ENCODE data around the gene PARD3. TPM values are rescaled to one million over a fixed set of nuclear protein-coding genes. Genes with fewer than 3 reads are reported as not detected.

Gene PARD3
- total RNA-seq, 4 donors from 2014 or later: 27.3 to 65.3 (median 55.6) TPM

GRCh38 chr10:34649385-34649784, 165.7 kb downstream of the PARD3 start:
- Histone ChIP-seq H3K36me3 (no peaks in the 10 kb centered on the region), H3K4me3 (no peak overlapping the region), H3K27me3 (no peaks in the 10 kb centered on the region), H3K9me3 (no peaks in the 10 kb centered on the region), H3K4me1 (peaks cover 0 to 19% (median 5%) of the 10 kb centered on the region in 4 donors), H3K27ac (no peak overlapping the region)
- no peak for DNase-seq
- 92 to 100% methylated on average over 2 to 3 of the region's 3 CpGs for WGBS, 2 donors (ENCODE audit: low coverage in 1 of 2)
- TF ChIP-seq POLR2A (IDR thresholded peaks at IDR 0.05): no peak
- no peak for TF ChIP-seq CTCF (IDR thresholded peaks at IDR 0.05)
- TF ChIP-seq EP300 (IDR thresholded peaks at IDR 0.05; ENCODE audit: low read depth): no peak
- in situ Hi-C loops (cut with MboI; ENCODE audit: low pct_ligation_motif_present in 1 of 4, low pct_unique_long_range_greater_than_20kb in 1 of 4, low sequenced_read_pairs in 3 of 4): loop anchor here (25.0 kb wide), 2 partner anchors 1312 to 1462 kb away; partner anchors contain the start of gene NRP1 (in 3 of the 4)
- intact Hi-C loops (cut with DNase I; ENCODE audit: low total_unique reads): no loop called here

GRCh38 chr10:34648919-34649318, 166.2 kb downstream of the PARD3 start:
- intact Hi-C loops (cut with DNase I; ENCODE audit: low total_unique reads) (no loop called here), in situ Hi-C loops (cut with MboI; ENCODE audit: low pct_ligation_motif_present in 1 of 4, low pct_unique_long_range_greater_than_20kb in 1 of 4, low sequenced_read_pairs in 3 of 4) (loop anchor here (25.0 kb wide), 2 partner anchors 1312 to 1462 kb away; partner anchors contain the start of gene NRP1 (in 3 of the 4))
- no peaks in the 10 kb centered on the region for H3K9me3 ChIP-seq
- H3K27me3 ChIP-seq: no peaks in the 10 kb centered on the region
- H3K36me3 ChIP-seq: no peaks in the 10 kb centered on the region
- WGBS, 2 donors (ENCODE audit: low coverage in 1 of 2): 83 to 90% methylated on average over 4 to 5 of the region's 5 CpGs
- no peak for TF ChIP-seq EP300 (IDR thresholded peaks at IDR 0.05; ENCODE audit: low read depth)
- TF ChIP-seq POLR2AphosphoS5 (IDR thresholded peaks at IDR 0.05): no peak
- TF ChIP-seq CTCF (IDR thresholded peaks at IDR 0.05): no peak
- TF ChIP-seq POLR2A (IDR thresholded peaks at IDR 0.05): no peak
- no peak overlapping the region for H3K4me3 ChIP-seq
- H3K4me1 ChIP-seq: peaks cover 0 to 14% (median 3%) of the 10 kb centered on the region in 4 donors
- no peak overlapping the region for H3K27ac ChIP-seq
- no peak for DNase-seq

- in situ Hi-C loops (cut with MboI; ENCODE audit: low pct_ligation_motif_present in 1 of 4, low pct_unique_long_range_greater_than_20kb in 1 of 4, low sequenced_read_pairs in 3 of 4): loop anchor here (25.0 kb wide), 2 partner anchors 1311 to 1461 kb away; partner anchors contain the start of gene NRP1 (in 3 of the 4)
- H3K36me3 ChIP-seq: no peaks in the 10 kb centered on the region
- no peak overlapping the region for H3K4me3 ChIP-seq
- TF ChIP-seq CTCF (IDR thresholded peaks at IDR 0.05): no peak
- TF ChIP-seq POLR2A (IDR thresholded peaks at IDR 0.05): no peak
- no peak for TF ChIP-seq EP300 (IDR thresholded peaks at IDR 0.05; ENCODE audit: low read depth)
- no peak for TF ChIP-seq POLR2AphosphoS5 (IDR thresholded peaks at IDR 0.05)
- no peaks in the 10 kb centered on the region for H3K27me3 ChIP-seq
- H3K27ac ChIP-seq: no peak overlapping the region
- 87 to 90% methylated on average over 4 to 12 of the region's 12 CpGs for WGBS, 2 donors (ENCODE audit: low coverage in 1 of 2)
- peaks cover 0 to 6% (median 0%) of the 10 kb centered on the region in 4 donors for H3K4me1 ChIP-seq
- no peaks in the 10 kb centered on the region for H3K9me3 ChIP-seq
- intact Hi-C loops (cut with DNase I; ENCODE audit: low total_unique reads): no loop called here
- no peak for DNase-seq
These were observed 166.9 kb downstream of the PARD3 start for GRCh38 chr10:34647875-34648865.

- WGBS, 2 donors (ENCODE audit: low coverage in 1 of 2): 76 to 83% methylated on average over 5 to 7 of the region's 7 CpGs
- TF ChIP-seq POLR2AphosphoS5 (IDR thresholded peaks at IDR 0.05): no peak
- TF ChIP-seq CTCF (IDR thresholded peaks at IDR 0.05): no peak
- no peak for TF ChIP-seq EP300 (IDR thresholded peaks at IDR 0.05; ENCODE audit: low read depth)
- no peak for TF ChIP-seq POLR2A (IDR thresholded peaks at IDR 0.05)
- peaks cover 0 to 3% (median 0%) of the 10 kb centered on the region in 4 donors for H3K4me1 ChIP-seq
- intact Hi-C loops (cut with DNase I; ENCODE audit: low total_unique reads): no loop called here
- no peaks in the 10 kb centered on the region for H3K9me3 ChIP-seq
- no peaks in the 10 kb centered on the region for H3K27me3 ChIP-seq
- H3K27ac ChIP-seq: no peak overlapping the region
- no peak for DNase-seq
- H3K36me3 ChIP-seq: no peaks in the 10 kb centered on the region
- in situ Hi-C loops (cut with MboI; ENCODE audit: low pct_ligation_motif_present in 1 of 4, low pct_unique_long_range_greater_than_20kb in 1 of 4, low sequenced_read_pairs in 3 of 4): loop anchor here (25.0 kb wide), 2 partner anchors 1310 to 1460 kb away; partner anchors contain the start of gene NRP1 (in 3 of the 4)
- H3K4me3 ChIP-seq: no peak overlapping the region
These were observed 167.9 kb downstream of the PARD3 start for GRCh38 chr10:34647160-34647559.
